Calu3 (cell line): ENCODE data around the gene JAK2. TPM values are rescaled to one million over a fixed set of nuclear protein-coding genes. Genes with fewer than 3 reads are reported as not detected.
A peak's percentile ranks its signal among the peaks of the same experiment; 100 is the strongest.

ENCODE experiments used
- Bru-seq: library from RNA; stranded (reverse); fragments of 400-500 nt; gene quantifications from one replicate; lab custom pipeline; 2021; lab: Mats Ljungman, UMichigan
- BruChase-seq, 2 experiments: library from RNA; stranded (reverse); fragments of 400-500 nt; gene quantifications; one replicate each; lab custom pipeline; 2021; lab: Mats Ljungman, UMichigan
- BruUV-seq: library from RNA; stranded (reverse); fragments of 400-500 nt; replicated peaks from 2 replicates; lab custom pipeline; 2021; lab: Mats Ljungman, UMichigan
- CTCF ChIA-PET: fragments of 300-600 bp; sonication (Branson Sonifier 250); formaldehyde crosslinking; loops from one replicate; lab custom pipeline; 2022; ENCODE audit warnings: antibody characterized with exemption; lab: Charles Lee
- DNase-seq: peaks from one replicate; pipeline ENCODE4 v3.0.0; 2022
- H3K27ac Mint-ChIP-seq: one replicate; pipeline ENCODE4 v1.8.0; 2022; ENCODE audit warnings: mixed read lengths; ENCODE audit not compliant: unreplicated experiment
- H3K27me3 Mint-ChIP-seq: one replicate; pipeline ENCODE4 v1.8.0; 2022; ENCODE audit warnings: mixed read lengths; ENCODE audit not compliant: unreplicated experiment
- H3K36me3 Mint-ChIP-seq: one replicate; pipeline ENCODE4 v1.8.0; 2022; ENCODE audit warnings: mild to moderate bottlenecking, moderate library complexity, mixed read lengths; ENCODE audit not compliant: insufficient read depth, unreplicated experiment
- H3K4me1 Mint-ChIP-seq: one replicate; pipeline ENCODE4 v1.8.0; 2022; ENCODE audit warnings: mild to moderate bottlenecking, low read depth, mixed read lengths; ENCODE audit not compliant: unreplicated experiment
- H3K4me3 Mint-ChIP-seq: one replicate; pipeline ENCODE4 v1.8.0; 2022; ENCODE audit warnings: mild to moderate bottlenecking, low read depth, moderate library complexity, mixed read lengths; ENCODE audit not compliant: unreplicated experiment
- H3K9me3 Mint-ChIP-seq: one replicate; pipeline ENCODE4 v1.8.0; 2022; ENCODE audit warnings: low read depth, mixed read lengths; ENCODE audit not compliant: unreplicated experiment
- intact Hi-C: fragments of 100-400 bp; cut with micrococcal nuclease; formaldehyde crosslinking; loops from one replicate; pipeline ENCODE4 v1.10.0; 2022; ENCODE audit not compliant: unreplicated experiment
- long read RNA-seq: library from polyadenylated mRNA; stranded (forward); transcript quantifications from one replicate; pipeline ENCODE4 v2.0.0, GENCODE V29; 2022
- total RNA-seq: library from RNA; stranded (reverse); gene quantifications from 2 replicates; pipeline ENCODE4 v1.2.3, GENCODE V29; 2022
- TF ChIP-seq, protein P1 (sequence below): fragments of 200-600 bp; IDR thresholded peaks from one replicate; pipeline ENCODE4 v1.8.0; 2022; ENCODE audit warnings: antibody characterized with exemption; ENCODE audit not compliant: unreplicated experiment

JAK2 gene
- total RNA-seq (6.3 and 9.2 TPM in 2 replicates), Bru-seq, nascent RNA (percentile 78 among the genes with signal in this experiment), BruChase-seq, experiment 1, labeled RNA remaining after a 6-hour chase (percentile 52 among the genes with signal in this experiment), BruChase-seq, experiment 2, labeled RNA remaining after a 2-hour chase (percentile 53 among the genes with signal in this experiment)
- long read RNA-seq, full-length matches to known transcripts = 3 of 8 reads
- long read RNA-seq, partial matches to known transcripts = 1 of 8 reads
- long read RNA-seq, other reads (novel, unspliced or antisense) = 4 of 8 reads

DNA sequence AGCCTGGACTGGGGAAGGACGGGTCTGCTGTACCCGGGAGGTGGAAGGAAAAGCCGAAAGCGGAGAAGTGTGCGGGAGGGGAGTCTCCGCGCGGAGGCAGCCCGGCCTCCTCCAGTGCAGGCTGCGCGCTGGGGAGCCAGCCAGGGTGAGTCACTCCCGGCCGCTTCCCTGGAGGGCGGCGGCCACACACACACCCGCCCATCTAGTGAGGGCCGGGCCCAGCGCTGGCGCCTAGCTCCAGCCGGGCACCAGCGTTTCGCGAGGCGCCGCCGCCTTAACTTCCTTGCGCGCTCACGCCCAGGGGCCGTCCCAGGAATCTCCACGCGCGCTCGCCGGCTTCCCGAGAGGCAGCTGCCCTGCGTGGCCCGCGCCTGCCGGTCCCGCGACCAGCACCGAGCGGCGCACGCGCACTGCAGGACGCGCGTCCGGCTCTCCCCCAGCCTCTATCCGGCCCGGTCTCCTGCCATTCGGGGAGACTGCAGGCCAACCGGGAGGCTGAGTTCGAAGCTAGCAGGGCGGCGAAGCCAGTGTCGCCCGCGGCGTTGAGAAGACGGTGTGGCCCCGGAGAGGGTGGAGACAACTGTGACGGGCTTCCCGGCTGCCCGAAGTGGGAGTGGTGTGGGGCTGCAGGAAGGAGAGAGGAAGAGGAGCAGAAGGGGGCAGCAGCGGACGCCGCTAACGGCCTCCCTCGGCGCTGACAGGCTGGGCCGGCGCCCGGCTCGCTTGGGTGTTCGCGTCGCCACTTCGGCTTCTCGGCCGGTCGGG is at the start of gene JAK2:
Gene JAK2 (plus strand): TSS at position 652 of the 765 bp plus-strand sequence. CDS start 36,716 bp downstream, outside the sequence.
- Mint-ChIP-seq H3K27me3 (no peaks in the 10 kb centered on the region), H3K4me3 (peak within 1 kb of the TSS; percentile 96), H3K36me3 (peaks cover 24% of the 10 kb centered on the region), H3K9me3 (no peaks in the 10 kb centered on the region), H3K4me1 (peaks cover 28% of the 10 kb centered on the region), H3K27ac (peak within 1 kb of the TSS; percentile 95)
- BruUV-seq = no TSS peak
- CTCF ChIA-PET = interaction anchor here (0.5 kb wide), 1 partner anchor 14 kb away, joined by 4 read pairs; no protein-coding TSS in a partner anchor
- TF ChIP-seq, protein P1, sequence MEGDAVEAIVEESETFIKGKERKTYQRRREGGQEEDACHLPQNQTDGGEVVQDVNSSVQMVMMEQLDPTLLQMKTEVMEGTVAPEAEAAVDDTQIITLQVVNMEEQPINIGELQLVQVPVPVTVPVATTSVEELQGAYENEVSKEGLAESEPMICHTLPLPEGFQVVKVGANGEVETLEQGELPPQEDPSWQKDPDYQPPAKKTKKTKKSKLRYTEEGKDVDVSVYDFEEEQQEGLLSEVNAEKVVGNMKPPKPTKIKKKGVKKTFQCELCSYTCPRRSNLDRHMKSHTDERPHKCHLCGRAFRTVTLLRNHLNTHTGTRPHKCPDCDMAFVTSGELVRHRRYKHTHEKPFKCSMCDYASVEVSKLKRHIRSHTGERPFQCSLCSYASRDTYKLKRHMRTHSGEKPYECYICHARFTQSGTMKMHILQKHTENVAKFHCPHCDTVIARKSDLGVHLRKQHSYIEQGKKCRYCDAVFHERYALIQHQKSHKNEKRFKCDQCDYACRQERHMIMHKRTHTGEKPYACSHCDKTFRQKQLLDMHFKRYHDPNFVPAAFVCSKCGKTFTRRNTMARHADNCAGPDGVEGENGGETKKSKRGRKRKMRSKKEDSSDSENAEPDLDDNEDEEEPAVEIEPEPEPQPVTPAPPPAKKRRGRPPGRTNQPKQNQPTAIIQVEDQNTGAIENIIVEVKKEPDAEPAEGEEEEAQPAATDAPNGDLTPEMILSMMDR = peak; percentile 24
- intact Hi-C loops = loop anchor here (2.0 to 5.0 kb wide), 2 partner anchors 92 to 153 kb away; no protein-coding TSS in a partner anchor
- DNase-seq = peak; percentile 89

DNA sequence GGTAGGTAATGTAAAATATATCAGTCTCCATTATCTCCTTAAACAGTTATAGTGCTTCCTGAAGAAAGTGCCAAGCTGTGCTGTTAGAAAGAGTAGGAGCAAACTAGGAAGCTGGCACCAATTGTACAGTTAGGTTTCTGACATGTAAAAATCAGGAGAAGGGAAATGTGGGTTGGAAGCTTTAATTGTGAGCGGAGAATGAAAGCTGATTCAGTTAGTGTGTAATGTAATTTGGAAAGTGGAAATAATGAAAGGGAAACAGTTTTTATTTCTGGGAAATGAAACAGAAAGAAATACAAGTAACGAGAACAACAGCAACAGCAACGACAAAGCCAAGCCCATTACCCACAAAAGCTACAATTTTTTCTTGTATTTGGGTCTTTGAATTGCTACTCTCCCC is 48.8 kb upstream of the JAK2 start:
- TF ChIP-seq, protein P1 = no peak
- H3K4me1 Mint-ChIP-seq = peaks cover 14% of the 10 kb centered on the region
- no peaks in the 10 kb centered on the region for H3K36me3 Mint-ChIP-seq
- DNase-seq = no peak
- no peaks in the 10 kb centered on the region for H3K27me3 Mint-ChIP-seq
- intact Hi-C loops = no loop called here
- no peak overlapping the region for H3K4me3 Mint-ChIP-seq
- no peak overlapping the region for H3K27ac Mint-ChIP-seq
- H3K9me3 Mint-ChIP-seq = no peaks in the 10 kb centered on the region
- BruUV-seq = no TSS peak
- CTCF ChIA-PET = no interaction called here

DNA sequence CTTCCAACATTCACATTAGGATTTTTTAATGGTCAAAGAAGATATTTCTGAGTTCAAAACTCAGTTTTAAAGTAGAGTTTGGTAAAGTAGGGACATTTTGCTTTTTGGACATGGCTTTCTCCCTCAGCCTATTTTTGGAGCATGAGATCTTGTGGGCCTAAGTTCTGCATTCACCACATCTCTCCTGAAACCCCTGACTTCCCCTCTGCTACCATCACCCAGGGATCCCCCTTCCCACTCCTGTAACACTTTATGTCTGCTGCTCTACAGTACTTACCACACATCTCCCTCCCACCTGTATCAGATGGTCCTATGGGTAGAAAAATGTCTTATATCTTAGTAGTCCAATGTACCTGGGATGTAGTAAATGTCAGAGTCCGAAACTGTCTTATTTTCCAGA is 48.2 kb upstream of the JAK2 start:
- no peak overlapping the region for H3K27ac Mint-ChIP-seq
- no peaks in the 10 kb centered on the region for H3K27me3 Mint-ChIP-seq
- DNase-seq = no peak
- intact Hi-C loops = no loop called here
- H3K9me3 Mint-ChIP-seq = no peaks in the 10 kb centered on the region
- H3K4me3 Mint-ChIP-seq = no peak overlapping the region
- BruUV-seq = no TSS peak
- CTCF ChIA-PET = no interaction called here
- no peaks in the 10 kb centered on the region for H3K36me3 Mint-ChIP-seq
- TF ChIP-seq, protein P1 = no peak
- peaks cover 14% of the 10 kb centered on the region for H3K4me1 Mint-ChIP-seq

DNA sequence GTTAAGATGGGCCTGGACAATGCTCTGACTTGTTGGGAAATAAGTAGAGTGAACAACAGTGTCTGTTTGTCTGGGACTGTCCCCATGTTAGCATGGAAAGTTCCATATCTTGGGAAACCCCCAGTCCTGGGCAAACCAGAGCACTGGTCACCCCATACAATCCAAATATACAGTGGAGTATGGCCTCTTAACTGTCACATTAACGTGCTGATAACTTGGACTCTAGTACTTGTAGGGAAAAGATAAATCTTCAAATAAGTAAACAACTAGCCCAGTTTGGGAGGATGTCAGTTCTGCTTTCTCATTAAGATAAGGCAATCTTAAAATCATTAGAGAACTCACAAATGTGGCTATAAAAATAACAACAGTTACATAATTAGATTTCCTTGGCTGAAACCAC is 47.6 kb upstream of the JAK2 start:
- Mint-ChIP-seq H3K27me3 (no peaks in the 10 kb centered on the region), H3K36me3 (no peaks in the 10 kb centered on the region), H3K9me3 (no peaks in the 10 kb centered on the region), H3K4me3 (no peak overlapping the region), H3K27ac (no peak overlapping the region), H3K4me1 (peaks cover 14% of the 10 kb centered on the region)
- no peak for DNase-seq
- TF ChIP-seq, protein P1 = no peak
- intact Hi-C loops = no loop called here
- CTCF ChIA-PET = no interaction called here
- no TSS peak for BruUV-seq
